GM18520 (cell line): Measurements from ENCODE around the gene MAPK8IP3.

Source experiments
- ATAC-seq: cut with Tn5 transposase; IDR thresholded peaks from one replicate; pipeline ENCODE4 v1.9.1; 2021; ENCODE audit not compliant: unreplicated experiment

The MAPK8IP3 gene

DNA sequence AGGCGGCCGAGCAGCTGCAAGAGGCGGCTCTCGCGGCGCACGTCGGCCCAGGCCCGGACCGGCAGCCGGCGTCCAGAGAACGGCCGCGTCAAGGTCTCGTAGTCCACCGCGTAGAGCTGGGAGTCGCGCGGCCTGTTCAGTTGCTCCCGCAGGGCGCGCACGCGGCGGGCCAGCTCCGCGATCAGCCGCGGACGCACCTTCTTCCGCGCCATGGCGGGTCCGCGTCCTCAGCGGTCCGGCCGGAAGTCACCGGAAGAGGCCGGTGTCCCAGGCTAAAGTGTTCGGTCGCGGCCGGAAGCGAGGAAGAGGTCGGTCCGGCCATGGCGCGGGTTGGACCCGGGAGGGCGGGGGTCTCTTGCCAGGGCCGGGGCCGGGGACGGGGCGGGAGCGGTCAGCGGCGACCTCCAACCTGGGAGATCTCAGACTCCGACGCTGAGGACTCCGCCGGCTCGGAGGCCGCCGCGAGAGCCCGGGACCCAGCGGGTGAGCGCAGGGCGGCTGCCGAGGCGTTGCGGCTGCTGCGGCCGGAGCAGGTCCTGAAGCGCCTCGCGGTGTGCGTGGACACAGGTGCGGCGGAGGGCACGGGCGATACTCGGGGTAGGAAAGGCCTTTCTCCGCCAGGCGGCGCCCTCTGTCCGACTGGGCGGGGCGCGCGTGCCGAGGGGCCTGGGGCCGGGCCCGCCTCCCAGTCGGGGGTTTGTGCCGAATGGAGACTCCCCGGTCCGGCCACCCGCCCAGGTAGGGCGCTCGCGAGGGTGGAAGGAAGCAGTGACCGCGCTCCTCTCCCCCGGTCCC is 67.1 kb downstream of the MAPK8IP3 start, which contains the start of gene MRPS34:
TSS of gene MRPS34 (minus strand) at position 227 of the 795 bp plus-strand sequence. CDS start at position 212, 15 bp downstream.
- ATAC-seq: peak; percentile 41

DNA sequence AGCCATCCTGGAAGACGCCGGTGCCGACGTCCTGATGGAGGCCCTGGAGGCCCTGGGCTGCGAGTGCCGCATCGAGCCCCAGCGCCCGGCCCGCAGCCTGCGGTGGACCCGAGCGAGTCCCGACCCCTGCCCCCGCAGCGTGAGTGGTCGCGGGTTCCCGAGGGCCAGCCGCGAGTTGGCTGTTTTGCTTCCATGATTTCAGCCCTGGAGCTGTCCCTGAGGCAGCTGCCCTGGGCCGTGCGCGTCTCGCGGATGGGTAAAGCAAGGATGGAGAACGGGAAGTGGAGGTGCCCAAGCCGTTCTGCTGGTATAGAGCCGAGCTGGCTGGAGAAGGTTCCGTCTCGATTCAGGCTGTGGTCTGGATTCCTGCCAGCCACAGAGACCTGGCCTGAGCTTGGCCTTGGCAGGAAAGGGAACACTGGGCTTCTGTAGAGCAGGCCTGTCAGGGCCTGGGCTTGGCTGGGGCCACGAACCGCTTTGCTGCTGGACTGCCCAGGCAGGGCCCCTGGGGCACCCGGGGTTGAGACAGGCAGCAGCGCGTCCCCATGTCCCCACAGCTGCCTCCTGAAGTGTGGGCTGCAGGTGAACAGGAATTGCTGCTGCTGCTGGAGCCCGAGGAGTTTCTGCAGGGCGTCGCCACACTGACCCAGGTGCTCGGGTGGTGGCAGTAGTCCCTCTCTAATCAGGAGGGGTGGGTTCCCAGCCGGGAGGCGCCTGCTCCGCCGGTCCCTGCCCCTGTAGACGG is 67.9 kb downstream of the MAPK8IP3 start:
- ATAC-seq: no peak

DNA sequence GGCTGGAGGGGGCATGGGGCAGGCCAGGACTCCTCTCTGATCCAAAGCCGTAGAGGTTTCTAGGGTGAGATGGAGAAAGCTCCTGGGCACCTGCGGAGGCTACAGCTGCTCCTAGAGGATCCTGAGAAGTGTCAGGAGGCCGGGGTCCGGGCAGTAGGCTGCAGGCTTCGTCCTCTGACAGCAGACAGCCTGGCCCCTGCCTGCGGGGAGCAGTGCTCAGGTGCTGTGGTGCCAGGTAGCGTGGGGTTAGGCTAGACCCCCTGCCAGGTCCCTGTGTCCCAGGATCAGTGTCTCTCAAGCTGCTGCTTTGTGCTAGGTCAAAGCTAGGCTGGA is 68.4 kb downstream of the MAPK8IP3 start:
- ATAC-seq: no peak

DNA sequence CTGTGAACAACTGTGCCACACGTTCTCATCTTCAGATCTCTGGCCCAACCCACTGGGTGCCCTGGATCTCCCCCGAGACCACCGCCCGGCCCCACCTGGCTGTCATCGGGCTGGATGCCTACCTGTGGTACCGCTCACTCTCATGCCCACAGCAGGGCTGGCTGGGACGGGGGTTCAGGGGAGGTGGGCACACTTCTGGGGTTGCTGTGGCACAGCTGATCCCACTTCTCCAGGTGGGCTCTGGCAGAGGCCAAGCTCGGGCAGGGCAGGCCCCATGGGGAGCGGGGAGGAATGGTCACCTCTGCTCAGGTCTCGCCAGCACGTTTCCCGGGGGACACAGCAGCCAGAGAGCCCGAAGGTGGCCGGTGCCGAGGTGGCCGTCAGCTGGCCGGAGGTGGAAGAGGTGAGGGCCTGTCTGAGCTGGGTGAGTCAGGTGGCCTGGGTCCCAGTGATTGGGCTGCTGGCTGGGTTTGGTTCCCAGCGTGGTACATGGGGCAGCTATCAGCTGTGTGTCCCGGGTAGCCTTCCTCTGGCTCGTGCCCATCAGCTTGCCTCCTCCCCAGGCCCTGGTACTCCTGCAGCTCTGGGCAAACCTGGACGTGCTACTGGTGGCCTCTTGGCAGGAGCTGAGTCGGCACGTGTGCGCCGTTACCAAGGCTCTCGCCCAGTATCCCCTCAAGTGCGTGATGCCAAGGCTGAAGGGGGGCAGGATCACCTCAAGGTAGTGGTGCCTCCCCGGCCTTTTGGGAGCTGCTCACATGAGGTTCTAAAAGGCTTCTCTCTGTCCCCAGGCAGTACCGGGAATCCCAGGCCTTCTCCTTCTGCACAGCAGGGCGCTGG is 69.2 kb downstream of the MAPK8IP3 start:
- ATAC-seq: no peak

DNA sequence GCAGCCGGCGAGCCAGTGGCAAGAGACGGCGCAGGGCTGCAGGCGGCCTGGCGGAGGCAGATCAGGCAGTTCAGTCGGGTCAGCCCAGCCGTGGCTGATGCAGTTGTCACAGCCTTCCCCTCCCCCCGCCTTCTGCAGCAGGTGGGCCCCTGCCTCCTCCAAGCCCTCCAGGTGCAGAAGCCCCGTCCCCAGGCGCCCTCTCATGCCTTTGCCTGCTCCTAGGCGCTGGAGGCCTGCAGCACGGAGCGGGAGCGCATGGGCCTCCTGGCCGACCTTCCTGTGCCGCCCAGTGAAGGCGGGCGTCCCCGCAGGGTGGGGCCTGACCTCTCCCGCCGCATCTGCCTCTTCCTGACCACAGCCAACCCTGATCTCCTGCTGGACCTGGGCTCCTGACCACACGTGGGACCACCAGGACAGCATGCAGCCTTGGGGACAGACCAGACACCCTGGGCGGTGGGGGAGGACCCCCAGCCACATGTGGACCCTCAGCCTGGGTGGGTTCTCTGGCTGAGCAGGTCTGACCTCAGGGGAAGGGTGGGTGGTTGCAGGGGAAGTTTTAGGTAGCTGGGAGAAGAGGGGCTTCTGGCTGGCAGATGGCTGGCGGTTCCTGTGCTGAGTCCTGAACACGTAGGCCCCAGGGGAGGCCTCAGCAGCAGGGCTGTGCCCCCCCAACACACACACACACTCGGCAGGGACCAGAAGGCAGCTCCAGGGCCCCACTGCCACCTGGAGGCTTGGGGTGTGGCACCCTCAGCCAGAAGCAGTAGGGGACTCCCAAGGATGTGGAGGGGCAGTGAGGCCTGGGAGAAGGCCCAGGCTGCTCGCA is 70.1 kb downstream of the MAPK8IP3 start:
- ATAC-seq: no peak

DNA sequence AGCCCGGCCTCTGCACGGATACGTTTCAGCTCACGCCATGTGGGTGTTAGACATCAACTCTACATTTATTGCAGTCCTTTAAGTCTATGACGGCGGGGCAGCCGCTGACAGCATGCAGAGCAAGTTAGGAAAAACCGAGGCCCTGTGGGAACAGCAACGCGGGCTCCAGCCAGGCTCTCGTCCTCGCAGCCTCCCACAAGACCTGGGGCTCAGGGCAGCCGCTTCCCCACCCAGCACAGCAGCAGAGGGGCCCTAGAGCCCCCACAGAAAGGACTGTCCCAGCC is 70.6 kb downstream of the MAPK8IP3 start:
- ATAC-seq: no peak

DNA sequence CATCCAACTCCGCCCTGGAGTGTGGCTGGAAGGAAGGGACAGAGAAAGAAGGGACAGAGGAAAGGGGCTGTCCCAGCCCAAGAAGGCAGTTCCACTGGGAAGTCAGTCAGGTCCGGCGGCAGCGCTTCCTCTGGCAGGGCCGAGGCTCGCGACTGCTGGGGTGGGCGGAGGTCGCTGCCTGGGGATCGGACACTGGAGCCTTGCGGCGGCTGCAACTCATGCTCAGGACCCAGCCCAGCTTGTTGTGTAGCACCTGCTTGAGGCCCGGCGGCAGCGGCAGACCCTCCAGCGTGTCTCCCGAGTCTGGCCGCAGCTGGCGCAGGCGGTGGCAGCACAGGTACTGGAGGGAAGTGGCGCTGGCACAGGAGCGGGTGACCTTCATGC is 71.0 kb downstream of the MAPK8IP3 start:
- ATAC-seq: no peak

DNA sequence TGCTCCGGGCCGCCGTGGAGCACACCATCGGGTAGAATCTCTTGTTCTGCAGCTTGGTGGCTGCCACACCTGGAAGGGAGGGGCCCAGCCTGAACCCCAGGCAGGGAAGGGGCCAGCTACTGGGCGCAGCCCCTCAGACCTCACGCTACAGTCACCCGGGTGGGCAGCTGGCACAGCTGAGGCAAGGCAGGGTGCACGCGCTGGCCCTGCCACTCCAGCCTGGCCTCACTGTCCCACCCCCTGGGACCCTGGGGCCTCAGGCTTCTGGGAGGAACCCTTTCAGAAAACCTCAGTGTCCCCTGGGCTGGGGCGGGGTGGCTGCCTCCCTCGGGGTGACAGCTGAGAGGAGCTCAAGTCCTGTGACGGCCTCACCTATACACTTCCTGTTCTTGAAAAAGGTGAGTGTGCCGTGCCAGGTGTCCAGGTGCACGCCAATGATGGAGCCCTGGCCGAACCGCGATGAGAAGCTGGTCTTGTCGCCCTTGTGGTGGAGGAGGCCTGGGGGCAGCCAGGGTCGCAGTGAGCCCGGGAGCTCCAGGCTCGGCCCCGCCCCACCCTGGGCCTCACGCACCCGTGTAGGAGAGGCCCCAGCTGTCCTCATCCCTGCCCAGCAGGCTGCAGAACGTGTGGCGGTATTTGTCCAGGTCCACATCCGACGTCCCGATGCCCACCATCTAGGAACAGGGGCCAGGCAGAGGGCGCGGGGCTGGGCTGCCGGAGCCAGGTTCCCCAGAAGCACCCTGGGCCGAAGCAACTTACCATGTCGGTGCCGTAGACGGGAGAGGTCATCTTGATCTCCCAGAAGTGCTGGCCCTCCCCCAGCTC is 71.6 kb downstream of the MAPK8IP3 start:
- ATAC-seq: no peak

DNA sequence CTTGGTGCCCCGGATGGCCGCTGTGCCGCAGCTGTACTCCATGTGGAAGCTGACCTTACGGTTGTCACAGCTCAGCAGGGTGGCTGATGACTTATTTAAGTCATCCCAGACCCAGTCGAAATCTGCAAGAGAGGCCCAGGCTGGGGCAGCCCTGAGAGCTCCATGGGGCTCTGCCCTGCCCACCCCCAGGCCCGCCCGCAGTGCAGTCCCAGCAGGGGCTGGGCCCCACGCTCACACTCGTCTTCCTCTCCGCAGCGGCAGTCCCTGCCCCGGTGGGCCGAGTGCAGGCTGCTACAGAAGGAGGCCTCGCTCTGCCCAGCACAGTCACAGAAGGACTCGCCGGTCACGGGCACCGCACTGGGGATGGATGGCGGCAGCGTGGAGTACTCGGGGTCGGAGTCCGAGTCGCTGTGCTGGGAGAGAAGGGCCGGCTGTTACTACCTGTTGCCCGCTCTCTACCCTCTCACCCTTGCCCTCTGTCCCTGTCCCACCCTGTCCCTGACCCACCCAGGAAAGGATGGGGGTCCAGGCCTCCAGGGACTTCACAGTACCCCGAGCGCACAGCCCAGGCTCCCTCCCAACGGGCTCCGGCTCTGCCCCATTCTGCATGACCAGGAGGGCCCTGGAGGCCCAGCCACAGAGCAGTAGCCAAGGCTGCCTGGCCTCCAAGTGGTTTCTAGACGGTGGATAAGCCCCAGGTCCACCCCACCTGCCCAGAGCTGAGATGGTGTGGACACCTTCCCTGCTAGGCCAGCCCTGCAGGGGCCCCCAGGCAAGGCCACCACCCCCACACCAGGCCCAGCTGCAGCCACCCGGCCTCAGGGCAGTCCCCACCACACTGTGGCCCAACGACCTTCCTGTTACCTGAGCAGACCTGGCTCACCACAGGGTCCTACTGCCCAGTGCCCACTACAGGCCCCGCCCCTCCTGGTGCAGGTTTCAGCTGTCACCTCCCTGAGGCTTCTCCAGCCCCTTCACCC is 72.5 kb downstream of the MAPK8IP3 start:
- ATAC-seq: no peak

DNA sequence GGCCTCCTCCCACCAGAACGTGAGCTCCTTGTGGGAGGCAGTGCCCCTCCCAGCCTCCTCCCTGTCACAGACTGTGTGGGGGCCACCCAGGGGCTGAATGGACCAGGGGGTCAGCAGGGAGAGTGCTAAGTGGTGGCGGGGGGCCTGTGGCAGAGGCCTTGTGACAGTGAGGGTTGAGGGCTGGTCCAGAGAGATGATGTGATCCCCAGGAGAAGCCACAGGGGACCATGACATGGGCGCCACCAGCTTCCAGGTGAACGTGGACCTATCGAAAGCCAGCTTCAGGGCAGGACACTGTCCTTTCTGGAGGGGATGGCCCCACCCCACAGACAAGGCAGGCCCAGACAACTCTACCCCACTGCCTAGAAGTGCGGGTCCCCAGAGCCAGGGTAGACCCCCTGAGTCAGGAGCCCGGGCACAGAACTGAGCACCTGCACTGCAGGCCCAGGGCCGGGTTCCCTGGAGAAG is 73.3 kb downstream of the MAPK8IP3 start:
- ATAC-seq: no peak

DNA sequence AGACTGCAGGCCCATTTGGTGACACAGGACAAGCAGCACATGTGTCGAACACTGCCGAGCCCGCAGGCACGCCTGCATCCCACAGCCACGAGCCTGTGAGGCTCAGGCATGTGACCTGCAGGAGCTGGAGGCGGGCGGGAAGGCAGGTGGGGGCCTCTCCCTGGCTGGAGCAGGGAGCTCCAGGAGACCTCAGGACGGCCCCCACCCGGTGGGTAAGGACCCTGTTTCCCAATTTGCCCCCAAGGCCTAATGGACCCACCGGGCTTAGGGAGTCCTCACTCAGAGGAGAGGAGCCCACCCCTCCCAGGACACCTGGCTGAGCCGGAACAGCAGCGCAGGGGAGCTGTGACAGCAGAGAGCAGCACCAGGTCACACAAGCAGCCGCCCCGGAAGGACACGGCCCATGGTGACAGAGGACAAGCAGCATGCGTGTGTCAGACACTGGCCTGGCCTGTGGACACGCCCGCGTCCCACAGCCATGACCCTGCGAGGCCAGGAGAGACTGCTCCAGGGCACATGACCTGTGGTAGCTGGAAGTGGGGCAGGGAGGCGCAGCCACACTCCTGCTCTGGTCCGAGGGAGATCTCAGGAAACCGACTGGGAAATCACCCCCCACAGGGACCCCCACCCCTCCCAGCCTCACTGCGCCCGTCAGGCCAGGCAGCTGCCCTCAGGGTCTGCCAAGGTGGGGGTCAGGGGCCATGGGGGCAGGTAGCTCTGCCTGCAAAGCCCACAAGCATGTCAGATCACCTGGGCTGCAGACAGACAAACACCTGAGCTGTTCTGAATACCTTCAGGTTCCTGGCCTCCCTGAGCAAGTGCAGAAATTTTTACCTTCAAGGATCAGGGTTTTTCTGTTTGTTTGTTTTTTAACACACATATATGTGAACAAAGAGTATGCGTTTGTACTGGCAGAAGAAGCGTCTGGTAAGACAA is 74.0 kb downstream of the MAPK8IP3 start:
- ATAC-seq: no peak

DNA sequence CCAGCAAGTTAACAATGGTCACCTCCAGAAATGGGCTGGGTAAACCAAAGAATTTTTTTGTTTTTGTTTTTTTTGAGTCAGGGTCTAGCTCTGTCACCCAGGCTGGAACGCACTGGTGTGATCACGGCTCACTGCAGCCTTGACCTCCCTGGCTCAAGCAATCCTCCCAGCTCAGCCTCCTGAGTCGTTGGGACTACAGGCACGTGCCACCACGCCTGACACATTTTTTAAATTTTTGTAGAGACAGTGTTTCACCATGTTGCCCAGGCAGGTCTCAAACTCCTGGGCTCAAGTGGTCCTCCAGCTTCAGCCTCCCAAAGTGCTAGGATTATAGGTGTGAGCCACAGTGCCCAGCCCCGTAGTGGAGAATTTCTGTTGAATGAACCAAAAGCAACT is 74.7 kb downstream of the MAPK8IP3 start:
- no peak for ATAC-seq

DNA sequence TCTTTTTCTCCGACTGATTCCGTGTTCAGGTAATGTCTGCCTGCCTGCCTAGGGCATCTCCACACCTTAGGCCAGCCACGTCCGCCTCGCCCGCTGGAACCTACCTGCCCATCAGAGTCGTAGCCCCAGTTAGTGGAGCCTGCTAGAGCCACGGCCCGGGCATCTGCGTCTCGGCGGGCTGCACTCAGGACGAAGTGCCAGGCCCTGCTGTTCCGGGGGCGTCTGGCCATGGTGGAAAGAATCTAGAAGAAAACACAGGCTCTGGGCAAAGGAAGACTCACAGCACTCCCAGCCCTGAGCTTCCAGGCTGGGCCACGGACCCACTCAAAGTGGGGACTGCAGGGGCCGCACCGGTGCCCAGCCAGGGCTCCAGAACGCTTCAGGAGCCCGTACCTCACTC is 75.3 kb downstream of the MAPK8IP3 start:
- no peak for ATAC-seq

DNA sequence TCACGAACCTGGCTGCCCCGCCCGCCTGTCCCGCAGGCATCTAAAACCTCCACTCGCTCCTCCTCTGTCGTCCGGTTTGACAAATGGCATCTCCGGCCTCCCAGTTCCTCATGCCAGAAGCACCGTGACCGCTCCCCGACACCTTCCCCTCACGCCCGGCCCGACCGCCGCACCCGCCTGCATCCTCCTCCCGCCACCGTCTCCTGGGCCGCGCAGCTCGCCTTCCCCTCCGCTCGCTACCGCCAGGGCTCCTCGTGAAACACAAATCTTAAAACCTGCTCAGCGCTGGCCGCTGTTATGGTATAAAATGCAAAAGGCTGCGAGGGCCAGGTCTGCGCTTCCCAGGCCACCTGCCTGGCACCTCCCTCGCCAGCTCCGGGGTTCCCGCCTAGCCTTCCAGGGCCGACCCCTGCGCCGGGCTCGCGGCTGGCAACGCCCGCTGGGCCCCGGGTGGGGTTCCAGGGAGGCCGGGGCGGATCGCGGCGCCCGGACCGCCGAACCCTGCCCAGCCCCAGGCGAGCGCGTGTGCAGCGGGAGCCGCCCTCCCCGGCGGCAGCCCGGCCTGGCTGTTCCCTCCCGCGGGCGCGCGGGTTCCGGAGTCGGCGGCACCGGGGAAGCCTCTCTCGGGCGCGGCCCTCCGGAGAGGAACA is 75.9 kb downstream of the MAPK8IP3 start:
- ATAC-seq: peak; percentile 1

DNA sequence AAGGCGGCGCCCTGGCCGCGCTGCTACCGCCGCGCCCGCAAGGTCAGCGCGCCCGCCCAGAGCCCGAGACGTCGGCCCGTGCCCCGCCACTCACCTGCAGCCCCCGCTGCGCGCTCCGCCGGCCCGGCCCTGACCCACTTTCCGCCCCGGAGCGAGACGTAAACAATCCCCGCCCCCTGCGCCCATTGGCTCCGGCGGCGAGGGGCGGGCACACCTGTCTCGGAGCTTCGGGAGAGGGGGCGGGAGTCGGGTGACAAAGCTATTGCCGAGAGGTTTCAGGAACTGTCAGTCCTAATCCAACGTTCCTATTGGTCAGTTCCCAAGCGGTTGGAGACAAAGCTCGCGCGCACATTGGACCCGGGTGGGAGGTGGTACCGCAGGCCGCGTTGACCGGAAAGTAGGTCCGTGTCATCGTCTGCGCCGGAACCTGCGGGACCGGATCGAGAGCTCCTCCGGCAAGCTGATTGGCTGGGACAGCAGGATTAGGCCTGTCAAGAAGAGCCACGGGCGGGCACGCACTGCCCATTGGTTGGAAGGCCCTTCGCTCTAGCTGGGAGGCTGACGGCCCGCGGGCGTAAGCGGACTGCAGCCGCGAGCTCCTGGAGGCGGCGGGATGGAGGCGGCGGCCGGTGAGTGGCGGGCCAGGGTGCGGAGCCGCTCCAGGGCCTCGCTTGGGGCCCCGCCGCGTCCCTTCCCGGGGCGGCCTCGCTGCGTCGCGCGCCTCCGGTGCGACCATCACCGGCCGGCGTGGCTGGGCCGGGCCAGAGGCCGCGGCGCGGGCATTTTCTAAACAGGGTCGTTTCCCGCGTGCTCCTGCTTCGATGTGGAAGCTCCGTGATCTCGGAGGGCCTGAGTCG is 76.6 kb downstream of the MAPK8IP3 start, which contains the start of the genes NUBP2 and SPSB3:
TSS of gene NUBP2 (plus strand) at position 553 of the 857 bp plus-strand sequence. CDS start at position 614, 61 bp downstream.
TSS of gene SPSB3 (minus strand) at position 164 of the 857 bp plus-strand sequence. CDS start 1,088 bp downstream, outside the sequence.
- ATAC-seq: peak; percentile 83
